HL-60 (cell line): Measurements from ENCODE around the gene PIGBOS1.

Source experiments
- GABPA ChIP-seq: IDR thresholded peaks from 2 replicates; pipeline ENCODE4 v1.6.1; 2012; ENCODE audit warnings: low read depth
- POLR2AphosphoS5 ChIP-seq: IDR thresholded peaks from 2 replicates; pipeline ENCODE4 v1.6.1; 2012; ENCODE audit warnings: low read depth
- SPI1 ChIP-seq: IDR thresholded peaks from 2 replicates; pipeline ENCODE4 v1.6.1; 2012; ENCODE audit warnings: low read depth, mild to moderate bottlenecking, borderline replicate concordance
- TF ChIP-seq, protein P1 (sequence below): IDR thresholded peaks from 2 replicates; pipeline ENCODE4 v1.6.1; 2012; ENCODE audit warnings: low read depth; ENCODE audit not compliant: insufficient replicate concordance
- TF ChIP-seq, protein P2 (sequence below): IDR thresholded peaks from one replicate; pipeline ENCODE4 v1.5.1; 2011; ENCODE audit warnings: low read length, control low read depth, inconsistent platforms; ENCODE audit not compliant: insufficient read depth

DNA sequence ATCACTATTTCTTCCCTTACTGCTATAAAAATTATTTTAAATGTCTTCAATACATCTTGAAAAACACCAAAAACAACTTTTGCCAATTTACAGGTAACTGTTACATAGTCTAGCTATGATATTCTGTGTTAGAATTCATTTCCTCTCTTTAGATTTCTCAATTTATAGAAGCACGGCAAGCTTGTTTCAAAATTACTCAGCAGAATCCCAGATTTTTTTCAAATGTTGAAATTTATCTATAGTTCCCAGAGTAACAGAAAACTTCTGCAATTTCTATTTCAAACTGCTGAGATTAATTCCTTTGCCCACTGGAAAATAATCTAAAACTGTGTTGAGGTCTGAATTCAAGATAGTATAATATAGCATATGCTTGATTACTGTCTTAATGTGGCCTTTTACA is 48.1 kb upstream of the PIGBOS1 start:
- TF ChIP-seq, protein P1, sequence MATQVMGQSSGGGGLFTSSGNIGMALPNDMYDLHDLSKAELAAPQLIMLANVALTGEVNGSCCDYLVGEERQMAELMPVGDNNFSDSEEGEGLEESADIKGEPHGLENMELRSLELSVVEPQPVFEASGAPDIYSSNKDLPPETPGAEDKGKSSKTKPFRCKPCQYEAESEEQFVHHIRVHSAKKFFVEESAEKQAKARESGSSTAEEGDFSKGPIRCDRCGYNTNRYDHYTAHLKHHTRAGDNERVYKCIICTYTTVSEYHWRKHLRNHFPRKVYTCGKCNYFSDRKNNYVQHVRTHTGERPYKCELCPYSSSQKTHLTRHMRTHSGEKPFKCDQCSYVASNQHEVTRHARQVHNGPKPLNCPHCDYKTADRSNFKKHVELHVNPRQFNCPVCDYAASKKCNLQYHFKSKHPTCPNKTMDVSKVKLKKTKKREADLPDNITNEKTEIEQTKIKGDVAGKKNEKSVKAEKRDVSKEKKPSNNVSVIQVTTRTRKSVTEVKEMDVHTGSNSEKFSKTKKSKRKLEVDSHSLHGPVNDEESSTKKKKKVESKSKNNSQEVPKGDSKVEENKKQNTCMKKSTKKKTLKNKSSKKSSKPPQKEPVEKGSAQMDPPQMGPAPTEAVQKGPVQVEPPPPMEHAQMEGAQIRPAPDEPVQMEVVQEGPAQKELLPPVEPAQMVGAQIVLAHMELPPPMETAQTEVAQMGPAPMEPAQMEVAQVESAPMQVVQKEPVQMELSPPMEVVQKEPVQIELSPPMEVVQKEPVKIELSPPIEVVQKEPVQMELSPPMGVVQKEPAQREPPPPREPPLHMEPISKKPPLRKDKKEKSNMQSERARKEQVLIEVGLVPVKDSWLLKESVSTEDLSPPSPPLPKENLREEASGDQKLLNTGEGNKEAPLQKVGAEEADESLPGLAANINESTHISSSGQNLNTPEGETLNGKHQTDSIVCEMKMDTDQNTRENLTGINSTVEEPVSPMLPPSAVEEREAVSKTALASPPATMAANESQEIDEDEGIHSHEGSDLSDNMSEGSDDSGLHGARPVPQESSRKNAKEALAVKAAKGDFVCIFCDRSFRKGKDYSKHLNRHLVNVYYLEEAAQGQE = no peak
- TF ChIP-seq, protein P2, sequence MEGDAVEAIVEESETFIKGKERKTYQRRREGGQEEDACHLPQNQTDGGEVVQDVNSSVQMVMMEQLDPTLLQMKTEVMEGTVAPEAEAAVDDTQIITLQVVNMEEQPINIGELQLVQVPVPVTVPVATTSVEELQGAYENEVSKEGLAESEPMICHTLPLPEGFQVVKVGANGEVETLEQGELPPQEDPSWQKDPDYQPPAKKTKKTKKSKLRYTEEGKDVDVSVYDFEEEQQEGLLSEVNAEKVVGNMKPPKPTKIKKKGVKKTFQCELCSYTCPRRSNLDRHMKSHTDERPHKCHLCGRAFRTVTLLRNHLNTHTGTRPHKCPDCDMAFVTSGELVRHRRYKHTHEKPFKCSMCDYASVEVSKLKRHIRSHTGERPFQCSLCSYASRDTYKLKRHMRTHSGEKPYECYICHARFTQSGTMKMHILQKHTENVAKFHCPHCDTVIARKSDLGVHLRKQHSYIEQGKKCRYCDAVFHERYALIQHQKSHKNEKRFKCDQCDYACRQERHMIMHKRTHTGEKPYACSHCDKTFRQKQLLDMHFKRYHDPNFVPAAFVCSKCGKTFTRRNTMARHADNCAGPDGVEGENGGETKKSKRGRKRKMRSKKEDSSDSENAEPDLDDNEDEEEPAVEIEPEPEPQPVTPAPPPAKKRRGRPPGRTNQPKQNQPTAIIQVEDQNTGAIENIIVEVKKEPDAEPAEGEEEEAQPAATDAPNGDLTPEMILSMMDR = no peak
- TF ChIP-seq GABPA = no peak
- no peak for TF ChIP-seq POLR2AphosphoS5
- TF ChIP-seq SPI1 = no peak
